Nephron progenitor cell (in vitro differentiated cells): ENCODE measurements around the gene KBTBD12.

ENCODE experiments used
- DNase-seq: peaks from one replicate; pipeline ENCODE4 v3.0.0; 2021
- H3K27ac Mint-ChIP-seq: 2 replicates; pipeline ENCODE4 v1.8.0; 2021; ENCODE audit warnings: mild to moderate bottlenecking, moderate library complexity, mixed read lengths
- H3K27me3 Mint-ChIP-seq: 2 replicates; pipeline ENCODE4 v1.8.0; 2021; ENCODE audit warnings: mild to moderate bottlenecking, low read depth, mixed read lengths; ENCODE audit not compliant: poor library complexity
- H3K36me3 Mint-ChIP-seq: 2 replicates; pipeline ENCODE4 v1.8.0; 2021; ENCODE audit warnings: low read depth, mixed read lengths
- H3K4me1 Mint-ChIP-seq: 2 replicates; pipeline ENCODE4 v1.8.0; 2021; ENCODE audit warnings: mixed read lengths
- H3K4me3 Mint-ChIP-seq: 2 replicates; pipeline ENCODE4 v1.8.0; 2021; ENCODE audit warnings: mild to moderate bottlenecking, moderate library complexity, mixed read lengths
- H3K9me3 Mint-ChIP-seq: 2 replicates; pipeline ENCODE4 v1.8.0; 2021; ENCODE audit warnings: mild to moderate bottlenecking, moderate library complexity, mixed read lengths
- TF ChIP-seq, protein P1 (sequence below): fragments of 200-600 bp; sonication (generic); IDR thresholded peaks from 2 replicates; pipeline ENCODE4 v1.5.0; 2021; ENCODE audit warnings: antibody characterized with exemption

Gene KBTBD12

GRCh38 chr3:127881586-127881985 lies 33.4 kb upstream of the KBTBD12 start:
- H3K36me3 Mint-ChIP-seq = no peaks in the 10 kb centered on the region
- TF ChIP-seq, protein P1, sequence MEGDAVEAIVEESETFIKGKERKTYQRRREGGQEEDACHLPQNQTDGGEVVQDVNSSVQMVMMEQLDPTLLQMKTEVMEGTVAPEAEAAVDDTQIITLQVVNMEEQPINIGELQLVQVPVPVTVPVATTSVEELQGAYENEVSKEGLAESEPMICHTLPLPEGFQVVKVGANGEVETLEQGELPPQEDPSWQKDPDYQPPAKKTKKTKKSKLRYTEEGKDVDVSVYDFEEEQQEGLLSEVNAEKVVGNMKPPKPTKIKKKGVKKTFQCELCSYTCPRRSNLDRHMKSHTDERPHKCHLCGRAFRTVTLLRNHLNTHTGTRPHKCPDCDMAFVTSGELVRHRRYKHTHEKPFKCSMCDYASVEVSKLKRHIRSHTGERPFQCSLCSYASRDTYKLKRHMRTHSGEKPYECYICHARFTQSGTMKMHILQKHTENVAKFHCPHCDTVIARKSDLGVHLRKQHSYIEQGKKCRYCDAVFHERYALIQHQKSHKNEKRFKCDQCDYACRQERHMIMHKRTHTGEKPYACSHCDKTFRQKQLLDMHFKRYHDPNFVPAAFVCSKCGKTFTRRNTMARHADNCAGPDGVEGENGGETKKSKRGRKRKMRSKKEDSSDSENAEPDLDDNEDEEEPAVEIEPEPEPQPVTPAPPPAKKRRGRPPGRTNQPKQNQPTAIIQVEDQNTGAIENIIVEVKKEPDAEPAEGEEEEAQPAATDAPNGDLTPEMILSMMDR = no peak
- no peak overlapping the region for H3K27ac Mint-ChIP-seq
- peaks cover 4% of the 10 kb centered on the region for H3K9me3 Mint-ChIP-seq
- no peak overlapping the region for H3K4me3 Mint-ChIP-seq
- peaks cover 9% of the 10 kb centered on the region for H3K27me3 Mint-ChIP-seq
- no peak for DNase-seq
- H3K4me1 Mint-ChIP-seq = peaks cover 8% of the 10 kb centered on the region

DNA sequence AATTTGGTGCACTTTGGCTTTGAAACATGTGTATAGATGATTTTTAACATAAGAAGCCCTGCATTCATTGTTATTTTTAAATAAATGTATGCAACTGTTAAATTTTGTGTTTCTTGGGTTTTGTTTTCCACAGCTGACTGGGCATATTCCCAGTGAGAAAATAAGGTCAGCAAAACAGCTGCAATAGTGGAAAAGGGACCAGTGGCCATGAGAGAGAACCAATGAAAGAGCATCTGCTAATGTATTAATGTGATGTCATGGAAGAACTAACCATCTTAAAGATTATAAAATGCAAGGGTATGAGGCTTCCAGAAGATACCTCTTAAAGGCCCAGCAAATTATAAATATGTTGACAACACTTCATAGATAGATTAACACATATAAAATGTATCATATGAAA lies 31.0 kb upstream of the KBTBD12 start:
- no peak for DNase-seq
- Mint-ChIP-seq H3K27ac (no peak overlapping the region), H3K4me3 (no peak overlapping the region), H3K4me1 (peaks cover 30% of the 10 kb centered on the region), H3K27me3 (peaks cover 9% of the 10 kb centered on the region), H3K36me3 (no peaks in the 10 kb centered on the region), H3K9me3 (peaks cover 4% of the 10 kb centered on the region)
- TF ChIP-seq, protein P1 = no peak

- Mint-ChIP-seq H3K36me3 (no peaks in the 10 kb centered on the region), H3K4me1 (peaks cover 53% of the 10 kb centered on the region), H3K27me3 (peaks cover 9% of the 10 kb centered on the region), H3K4me3 (no peak overlapping the region), H3K27ac (no peak overlapping the region), H3K9me3 (peaks cover 17% of the 10 kb centered on the region)
- TF ChIP-seq, protein P1 = no peak
- DNase-seq = no peak
Measured at GRCh38 chr3:127886231-127886955, 28.6 kb upstream of the KBTBD12 start.

DNA sequence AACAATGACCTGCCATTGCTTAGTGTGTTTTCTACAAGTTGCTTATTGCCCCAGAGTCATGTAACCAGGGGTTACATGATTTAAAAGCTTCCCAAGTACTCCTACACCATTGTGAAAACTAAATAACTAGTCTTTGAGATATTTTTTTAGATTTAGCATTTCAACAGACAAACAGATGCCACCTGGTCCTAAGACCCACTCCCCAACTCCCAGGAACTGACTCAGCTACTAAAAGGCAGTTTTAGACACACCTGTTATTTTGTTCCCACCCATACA lies 28.1 kb upstream of the KBTBD12 start:
- H3K9me3 Mint-ChIP-seq = peaks cover 17% of the 10 kb centered on the region
- no peaks in the 10 kb centered on the region for H3K36me3 Mint-ChIP-seq
- TF ChIP-seq, protein P1 = no peak
- H3K4me3 Mint-ChIP-seq = no peak overlapping the region
- no peak overlapping the region for H3K27ac Mint-ChIP-seq
- peaks cover 54% of the 10 kb centered on the region for H3K4me1 Mint-ChIP-seq
- DNase-seq = no peak
- H3K27me3 Mint-ChIP-seq = peaks cover 9% of the 10 kb centered on the region

DNA sequence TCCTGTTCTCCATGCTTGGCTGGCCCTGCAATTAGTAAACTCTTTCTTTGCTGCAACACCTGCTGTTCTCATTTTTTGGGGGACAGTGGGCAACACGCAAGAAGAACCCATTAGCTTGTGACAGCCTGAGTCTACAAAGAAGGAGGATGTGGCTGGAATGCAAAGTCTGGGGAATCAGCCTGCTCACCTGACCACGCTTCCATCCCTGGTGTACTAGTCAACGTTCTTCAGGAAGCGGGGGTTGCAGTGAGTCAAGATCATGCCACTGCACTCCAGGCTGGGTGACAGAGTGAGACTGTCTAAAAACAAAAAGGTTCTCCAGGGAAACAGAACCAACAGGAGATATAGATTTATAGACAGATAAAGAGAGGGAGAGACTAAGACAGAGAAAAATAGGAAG lies 27.7 kb upstream of the KBTBD12 start:
- TF ChIP-seq, protein P1 = no peak
- no peaks in the 10 kb centered on the region for H3K36me3 Mint-ChIP-seq
- peaks cover 9% of the 10 kb centered on the region for H3K27me3 Mint-ChIP-seq
- no peak overlapping the region for H3K27ac Mint-ChIP-seq
- no peak for DNase-seq
- H3K9me3 Mint-ChIP-seq = peaks cover 22% of the 10 kb centered on the region
- no peak overlapping the region for H3K4me3 Mint-ChIP-seq
- H3K4me1 Mint-ChIP-seq = peaks cover 54% of the 10 kb centered on the region

DNA sequence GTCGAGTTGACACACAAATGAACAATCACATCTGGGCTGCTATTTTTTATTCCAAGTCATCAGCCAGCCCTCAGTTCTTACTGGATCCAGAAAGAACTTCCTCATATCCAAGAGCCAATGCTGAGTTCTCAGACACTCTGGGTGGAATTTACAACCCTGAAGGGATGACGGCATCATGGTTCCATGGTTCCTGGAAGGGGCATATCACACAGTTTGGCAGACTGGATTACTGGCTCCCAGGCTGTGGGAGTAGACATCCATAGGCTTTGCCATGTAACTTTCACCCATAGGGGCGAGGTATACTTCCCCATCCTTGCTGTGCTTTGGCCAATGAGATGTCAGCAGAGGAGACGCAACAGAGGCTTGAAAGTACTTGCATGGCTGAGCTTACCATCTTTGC lies 26.9 kb upstream of the KBTBD12 start:
- Mint-ChIP-seq H3K4me1 (peaks cover 54% of the 10 kb centered on the region), H3K36me3 (no peaks in the 10 kb centered on the region), H3K27ac (no peak overlapping the region), H3K9me3 (peaks cover 25% of the 10 kb centered on the region), H3K27me3 (peaks cover 9% of the 10 kb centered on the region), H3K4me3 (no peak overlapping the region)
- TF ChIP-seq, protein P1 = no peak
- no peak for DNase-seq
